ENCODE results near the gene ZNF598.

DNA sequence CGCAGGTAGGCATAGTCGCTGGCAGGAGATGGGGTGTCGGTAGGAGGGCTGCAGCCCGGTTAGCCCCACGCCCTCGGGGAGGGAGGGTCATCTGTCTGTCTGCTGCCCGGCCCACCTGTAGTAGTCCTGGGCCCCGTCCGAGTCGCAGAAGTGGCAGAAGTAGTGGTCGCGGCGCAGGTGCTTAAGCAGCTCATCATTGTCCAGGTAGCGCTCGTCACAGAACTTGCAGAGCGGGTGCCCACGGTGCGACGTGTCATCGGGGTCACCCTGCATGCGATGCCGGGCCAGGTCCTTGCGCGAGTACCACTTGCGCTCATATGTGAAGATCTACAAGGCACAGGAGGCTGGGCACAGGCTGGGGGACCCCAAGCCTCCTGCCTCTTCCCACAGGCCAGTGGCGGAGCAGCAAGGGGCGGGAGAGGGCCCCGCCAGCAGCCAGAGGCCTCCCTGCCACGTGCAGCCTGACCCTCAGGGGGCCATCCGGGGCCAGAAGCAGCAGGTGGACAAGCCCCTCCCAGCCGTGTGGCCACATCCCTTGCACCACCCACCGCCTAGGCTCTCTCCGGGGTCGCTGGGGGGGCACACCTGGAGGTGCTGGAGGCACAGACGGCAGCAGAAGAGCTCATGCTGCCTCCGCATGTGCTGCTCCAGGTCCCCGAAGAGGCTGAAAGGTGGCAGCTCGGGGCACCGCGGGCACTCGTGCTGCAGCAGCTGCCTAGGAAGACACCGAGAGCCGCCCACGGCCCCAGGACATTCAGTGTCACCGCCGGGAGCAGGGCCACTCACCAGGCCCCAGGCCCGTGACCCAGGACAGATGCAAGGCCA, 7.0 kb downstream of the ZNF598 start:
- TF ChIP-seq, protein P1, sequence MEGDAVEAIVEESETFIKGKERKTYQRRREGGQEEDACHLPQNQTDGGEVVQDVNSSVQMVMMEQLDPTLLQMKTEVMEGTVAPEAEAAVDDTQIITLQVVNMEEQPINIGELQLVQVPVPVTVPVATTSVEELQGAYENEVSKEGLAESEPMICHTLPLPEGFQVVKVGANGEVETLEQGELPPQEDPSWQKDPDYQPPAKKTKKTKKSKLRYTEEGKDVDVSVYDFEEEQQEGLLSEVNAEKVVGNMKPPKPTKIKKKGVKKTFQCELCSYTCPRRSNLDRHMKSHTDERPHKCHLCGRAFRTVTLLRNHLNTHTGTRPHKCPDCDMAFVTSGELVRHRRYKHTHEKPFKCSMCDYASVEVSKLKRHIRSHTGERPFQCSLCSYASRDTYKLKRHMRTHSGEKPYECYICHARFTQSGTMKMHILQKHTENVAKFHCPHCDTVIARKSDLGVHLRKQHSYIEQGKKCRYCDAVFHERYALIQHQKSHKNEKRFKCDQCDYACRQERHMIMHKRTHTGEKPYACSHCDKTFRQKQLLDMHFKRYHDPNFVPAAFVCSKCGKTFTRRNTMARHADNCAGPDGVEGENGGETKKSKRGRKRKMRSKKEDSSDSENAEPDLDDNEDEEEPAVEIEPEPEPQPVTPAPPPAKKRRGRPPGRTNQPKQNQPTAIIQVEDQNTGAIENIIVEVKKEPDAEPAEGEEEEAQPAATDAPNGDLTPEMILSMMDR (IDR thresholded peaks at IDR 0.05), result no peak
- TF ChIP-seq POLR2AphosphoS5 (IDR thresholded peaks at IDR 0.05), result no peak
- TF ChIP-seq POLR2A (IDR thresholded peaks at IDR 0.05), result no peak
- TF ChIP-seq EP300 (IDR thresholded peaks at IDR 0.05), result no peak
